CD14-positive monocyte (primary cell): ENCODE measurements around the gene TNFSF8. TPM values are rescaled to one million over a fixed set of nuclear protein-coding genes. Genes with fewer than 3 reads are reported as not detected.
A peak's percentile ranks its signal among the peaks of the same experiment; 100 is the strongest.

Experiments used
- DNase-seq, 3 donors: peaks; one replicate each; pipeline ENCODE4 v3.0.0-alpha.2; 2011 to 2022
- H2AFZ ChIP-seq: 2 replicates; pipeline ENCODE4 v1.6.0; 2012; ENCODE audit warnings: mild to moderate bottlenecking, low read depth, low read length, inconsistent platforms; ENCODE audit not compliant: insufficient read depth, poor library complexity, severe bottlenecking
- H3K27ac ChIP-seq, 2 donors: 1 replicate in 1 of 2; 2 replicates in 1 of 2; pipeline ENCODE4 v1.5.1; 2012 to 2013; ENCODE audit warnings: low read length in 2 of 2, control low read depth in 1 of 2, inconsistent platforms in 1 of 2, low read depth in 1 of 2, mild to moderate bottlenecking in 1 of 2
- H3K27me3 ChIP-seq, 2 donors: one replicate each; pipeline versions ENCODE4 v1.6.0 to v1.6.1; 2011 to 2013; ENCODE audit warnings: low read length in 2 of 2; ENCODE audit not compliant: control insufficient read depth in 2 of 2, insufficient read depth in 2 of 2
- H3K36me3 ChIP-seq, 2 donors: replicated peaks in 1 of 2; 1 replicate in 1 of 2; 2 replicates in 1 of 2; pipeline versions ENCODE4 v1.5.1 to v1.6.1; 2012 to 2013; ENCODE audit warnings: low read length in 2 of 2, control low read depth in 1 of 2, inconsistent platforms in 1 of 2, mild to moderate bottlenecking in 1 of 2; ENCODE audit not compliant: insufficient read depth in 2 of 2, control insufficient read depth in 1 of 2
- H3K4me1 ChIP-seq, 2 donors: 1 replicate in 1 of 2; 2 replicates in 1 of 2; pipeline versions ENCODE4 v1.5.1 to v1.6.1; 2012 to 2013; ENCODE audit warnings: low read length in 2 of 2, control low read depth in 1 of 2, inconsistent platforms in 1 of 2, mild to moderate bottlenecking in 1 of 2, moderate library complexity in 1 of 2; ENCODE audit not compliant: insufficient read depth in 2 of 2, control insufficient read depth in 1 of 2
- H3K4me2 ChIP-seq: replicated peaks from 2 replicates; pipeline ENCODE3; 2012; ENCODE audit warnings: low read length, moderate library complexity, mild to moderate bottlenecking; ENCODE audit not compliant: poor library complexity, severe bottlenecking; ENCODE audit errors: extremely low read depth
- H3K4me3 ChIP-seq, 3 experiments: fragments of 200-600 bp in 1 of 3; sonication (generic) in 1 of 3; replicated peaks in 1 of 3; 1 replicate in 2 of 3; 2 replicates in 1 of 3; pipeline ENCODE4 v1.5.1; 2011 to 2013; ENCODE audit warnings: low read length in 3 of 3, mild to moderate bottlenecking in 3 of 3, control low read depth in 2 of 3, low read depth in 2 of 3, inconsistent platforms in 1 of 3, moderate library complexity in 1 of 3
- H3K79me2 ChIP-seq: 2 replicates; pipeline ENCODE4 v1.6.0; 2012; ENCODE audit warnings: mild to moderate bottlenecking, control low read depth, inconsistent platforms, low read length, moderate library complexity; ENCODE audit not compliant: insufficient read depth
- H3K9ac ChIP-seq: 2 replicates; pipeline ENCODE4 v1.6.0; 2017; ENCODE audit warnings: low read length, mild to moderate bottlenecking; ENCODE audit not compliant: insufficient read depth, poor library complexity, severe bottlenecking
- H3K9me3 ChIP-seq, 2 donors: replicated peaks in 1 of 2; 1 replicate in 1 of 2; 2 replicates in 1 of 2; pipeline versions ENCODE4 v1.5.1 to v1.6.1; 2012 to 2013; ENCODE audit warnings: low read length in 2 of 2, control low read depth in 1 of 2; ENCODE audit not compliant: control insufficient read depth in 1 of 2, insufficient read depth in 1 of 2
- H4K20me1 ChIP-seq: 2 replicates; pipeline ENCODE4 v1.6.0; 2012; ENCODE audit warnings: mild to moderate bottlenecking, low read length, control low read depth, moderate library complexity; ENCODE audit not compliant: insufficient read depth
- H3K27ac Mint-ChIP-seq, 7 donors: one replicate each; pipeline ENCODE4 v1.8.0; 2020; ENCODE audit warnings: mild to moderate bottlenecking in 7 of 7, mixed read lengths in 7 of 7, moderate library complexity in 6 of 7, inconsistent platforms in 2 of 7
- H3K27me3 Mint-ChIP-seq, 3 donors: one replicate each; pipeline ENCODE4 v1.8.0; 2021 to 2022; ENCODE audit warnings: low read depth in 3 of 3, mild to moderate bottlenecking in 3 of 3, mixed read lengths in 3 of 3, moderate library complexity in 3 of 3, inconsistent platforms in 1 of 3
- H3K36me3 Mint-ChIP-seq, 2 donors: one replicate each; pipeline ENCODE4 v1.8.0; 2020; ENCODE audit warnings: mixed read lengths in 2 of 2, inconsistent platforms in 1 of 2, mild to moderate bottlenecking in 1 of 2
- H3K4me1 Mint-ChIP-seq: one replicate; pipeline ENCODE4 v1.8.0; 2020; ENCODE audit warnings: mild to moderate bottlenecking, mixed read lengths
- H3K4me3 Mint-ChIP-seq, 2 donors: one replicate each; pipeline ENCODE4 v1.8.0; 2020; ENCODE audit warnings: mild to moderate bottlenecking in 2 of 2, mixed read lengths in 2 of 2, moderate library complexity in 1 of 2
- H3K9me3 Mint-ChIP-seq, 7 donors: one replicate each; pipeline ENCODE4 v1.8.0; 2020 to 2022; ENCODE audit warnings: mixed read lengths in 7 of 7, mild to moderate bottlenecking in 6 of 7, moderate library complexity in 6 of 7, inconsistent platforms in 2 of 7
- WGBS: methylation state at CpG from one replicate; pipeline ENCODE4 v1.1.5; 2013; ENCODE audit warnings: missing lambda C conversion rate; ENCODE audit not compliant: insufficient coverage; 5-methylcytosine and 5-hydroxymethylcytosine counted together
- intact Hi-C, 2 donors: fragments of 100-400 bp; cut with micrococcal nuclease; formaldehyde crosslinking; loops; one replicate each; pipeline versions ENCODE4 v1.15.0 to v1.15.1; 2023
- polyA plus RNA-seq, 3 donors: library from polyadenylated mRNA; depleted of rRNA in 1 of 3; unstranded in 2 of 3; stranded (reverse) in 1 of 3; fragments of 300-500 nt in 2 of 3; fragments of >200 nt in 1 of 3; fragmentation: Illumina TruSeq in 2 of 3; gene quantifications; 1 replicate in 2 of 3; 2 replicates in 1 of 3; pipeline ENCODE4 v1.2.3, GENCODE V29; 2012 to 2021
- TF ChIP-seq, protein P1 (sequence below): fragments of 200-600 bp; IDR thresholded peaks from one replicate; pipeline ENCODE4 v1.8.0; 2022; ENCODE audit warnings: antibody characterized with exemption, mild to moderate bottlenecking

The TNFSF8 gene
- polyA plus RNA-seq, 3 donors = 27.8 to 42.9 (median 34.0) TPM

- Mint-ChIP-seq H3K4me3 (no peak overlapping the region), H3K27me3 (no peaks in the 10 kb centered on the region), H3K27ac (peak overlapping the region in 6 of 7 donors; percentile 25 to 86 (median 78)), H3K4me1 (peaks cover 3% of the 10 kb centered on the region), H3K9me3 (peaks cover 15 to 39% (median 26%) of the 10 kb centered on the region in 7 donors), H3K36me3 (peaks cover 4 to 6% of the 10 kb centered on the region in 2 donors)
- H3K27me3 ChIP-seq = no peaks in the 10 kb centered on the region
- intact Hi-C loops = loop anchor here in 1 of 2 donors (5.0 kb wide), 1 partner anchor 74 kb away; no protein-coding TSS in a partner anchor
- peak; percentile 88 to 96 (median 94) for DNase-seq
- peaks cover 19 to 35% of the 10 kb centered on the region in 2 donors for H3K4me1 ChIP-seq
- H3K4me3 ChIP-seq = no peak overlapping the region
- no CpG with 5 or more reads among the region's 1 CpG for WGBS
- H3K9ac ChIP-seq = no peak overlapping the region
- peaks cover 18 to 26% of the 10 kb centered on the region in 2 donors for H3K9me3 ChIP-seq
- TF ChIP-seq, protein P1, sequence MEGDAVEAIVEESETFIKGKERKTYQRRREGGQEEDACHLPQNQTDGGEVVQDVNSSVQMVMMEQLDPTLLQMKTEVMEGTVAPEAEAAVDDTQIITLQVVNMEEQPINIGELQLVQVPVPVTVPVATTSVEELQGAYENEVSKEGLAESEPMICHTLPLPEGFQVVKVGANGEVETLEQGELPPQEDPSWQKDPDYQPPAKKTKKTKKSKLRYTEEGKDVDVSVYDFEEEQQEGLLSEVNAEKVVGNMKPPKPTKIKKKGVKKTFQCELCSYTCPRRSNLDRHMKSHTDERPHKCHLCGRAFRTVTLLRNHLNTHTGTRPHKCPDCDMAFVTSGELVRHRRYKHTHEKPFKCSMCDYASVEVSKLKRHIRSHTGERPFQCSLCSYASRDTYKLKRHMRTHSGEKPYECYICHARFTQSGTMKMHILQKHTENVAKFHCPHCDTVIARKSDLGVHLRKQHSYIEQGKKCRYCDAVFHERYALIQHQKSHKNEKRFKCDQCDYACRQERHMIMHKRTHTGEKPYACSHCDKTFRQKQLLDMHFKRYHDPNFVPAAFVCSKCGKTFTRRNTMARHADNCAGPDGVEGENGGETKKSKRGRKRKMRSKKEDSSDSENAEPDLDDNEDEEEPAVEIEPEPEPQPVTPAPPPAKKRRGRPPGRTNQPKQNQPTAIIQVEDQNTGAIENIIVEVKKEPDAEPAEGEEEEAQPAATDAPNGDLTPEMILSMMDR = no peak
- H4K20me1 ChIP-seq = no peaks in the 10 kb centered on the region
- H3K36me3 ChIP-seq = no peaks in the 10 kb centered on the region
- peak overlapping the region in 1 of 2 donors; percentile 57 for H3K27ac ChIP-seq
- H2AFZ ChIP-seq = no peak overlapping the region
- no peak overlapping the region for H3K4me2 ChIP-seq
- H3K79me2 ChIP-seq = no peaks in the 10 kb centered on the region
These were observed 46.7 kb downstream of the TNFSF8 start for GRCh38 chr9:114883709-114884108.

GRCh38 chr9:114880291-114880745, 50.1 kb downstream of the TNFSF8 start:
- H3K36me3 Mint-ChIP-seq = peaks cover 2 to 6% of the 10 kb centered on the region in 2 donors
- Histone ChIP-seq H3K9ac (no peak overlapping the region), H2AFZ (no peak overlapping the region), H3K9me3 (peaks cover 32 to 34% of the 10 kb centered on the region in 2 donors), H3K27me3 (no peaks in the 10 kb centered on the region), H3K4me1 (peaks cover 19 to 35% of the 10 kb centered on the region in 2 donors), H3K79me2 (no peaks in the 10 kb centered on the region), H3K4me3 (no peak overlapping the region), H3K36me3 (no peaks in the 10 kb centered on the region), H4K20me1 (no peaks in the 10 kb centered on the region), H3K4me2 (peak overlapping the region; percentile 5), H3K27ac (peak overlapping the region in 1 of 2 donors; percentile 30)
- H3K9me3 Mint-ChIP-seq = peaks cover 25 to 40% (median 32%) of the 10 kb centered on the region in 7 donors
- peak; percentile 51 to 82 (median 68) for DNase-seq
- WGBS = 9% methylated on average over 1 of the region's 1 CpG
- intact Hi-C loops = loop anchor here in 1 of 2 donors (5.0 kb wide), 1 partner anchor 77 kb away; no protein-coding TSS in a partner anchor
- H3K27me3 Mint-ChIP-seq = no peaks in the 10 kb centered on the region
- no peaks in the 10 kb centered on the region for H3K4me1 Mint-ChIP-seq
- TF ChIP-seq, protein P1 = no peak
- no peak overlapping the region for H3K27ac Mint-ChIP-seq
- H3K4me3 Mint-ChIP-seq = no peak overlapping the region
